ENCODE data around the gene STAB2. TPM values are rescaled to one million over a fixed set of nuclear protein-coding genes. Genes with fewer than 3 reads are reported as not detected.

STAB2 gene
- total RNA-seq, 4 donors from 2014 or later: 0.53 to 0.83 (median 0.69) TPM

GRCh38 chr12:103632554-103633216 is 45.6 kb downstream of the STAB2 start:
- Histone ChIP-seq H3K9me3 (no peaks in the 10 kb centered on the region), H3K4me3 (no peak overlapping the region), H3K36me3 (no peaks in the 10 kb centered on the region), H3K27me3 (no peaks in the 10 kb centered on the region), H3K27ac (no peak overlapping the region), H3K4me1 (no peaks in the 10 kb centered on the region)
- TF ChIP-seq CTCF (IDR thresholded peaks at IDR 0.05) (peak in 4 of 6 experiments; percentile 34 to 79 (median 67)), POLR2A (IDR thresholded peaks at IDR 0.05) (no peak)
- peak in 2 of 3 donors; percentile 61 to 72 for DNase-seq

GRCh38 chr12:103634732-103635131 is 47.7 kb downstream of the STAB2 start:
- Histone ChIP-seq H3K9me3 (no peaks in the 10 kb centered on the region), H3K27me3 (no peaks in the 10 kb centered on the region), H3K4me1 (no peaks in the 10 kb centered on the region), H3K4me3 (no peak overlapping the region), H3K36me3 (no peaks in the 10 kb centered on the region), H3K27ac (no peak overlapping the region)
- DNase-seq: no peak
- TF ChIP-seq CTCF (IDR thresholded peaks at IDR 0.05) (no peak), POLR2A (IDR thresholded peaks at IDR 0.05) (no peak)

DNA sequence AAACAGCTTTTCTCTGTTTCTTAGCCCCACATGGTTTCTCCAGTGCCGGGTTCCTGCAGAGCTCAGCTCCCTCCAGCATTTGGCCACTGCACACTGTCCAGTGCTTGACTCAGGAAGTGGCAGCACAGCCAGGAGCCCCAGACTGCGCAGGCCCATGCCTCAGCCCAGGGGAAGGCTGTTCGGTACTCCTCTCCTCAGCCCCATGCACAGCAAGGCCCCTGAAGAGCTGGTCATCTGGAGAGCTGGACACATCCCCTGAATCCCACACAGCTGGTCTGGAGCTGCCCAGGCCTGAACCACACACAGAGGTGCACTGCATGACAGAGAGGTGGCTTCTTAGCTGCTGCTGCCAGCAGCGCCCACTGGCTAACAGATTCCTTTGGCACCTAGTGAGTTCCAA is 48.3 kb downstream of the STAB2 start:
- H3K36me3 ChIP-seq: no peaks in the 10 kb centered on the region
- H3K9me3 ChIP-seq: no peaks in the 10 kb centered on the region
- no peak for DNase-seq
- H3K4me3 ChIP-seq: no peak overlapping the region
- no peaks in the 10 kb centered on the region for H3K27me3 ChIP-seq
- no peaks in the 10 kb centered on the region for H3K4me1 ChIP-seq
- TF ChIP-seq POLR2A (IDR thresholded peaks at IDR 0.05) (no peak), CTCF (IDR thresholded peaks at IDR 0.05) (no peak)
- H3K27ac ChIP-seq: no peak overlapping the region

DNA sequence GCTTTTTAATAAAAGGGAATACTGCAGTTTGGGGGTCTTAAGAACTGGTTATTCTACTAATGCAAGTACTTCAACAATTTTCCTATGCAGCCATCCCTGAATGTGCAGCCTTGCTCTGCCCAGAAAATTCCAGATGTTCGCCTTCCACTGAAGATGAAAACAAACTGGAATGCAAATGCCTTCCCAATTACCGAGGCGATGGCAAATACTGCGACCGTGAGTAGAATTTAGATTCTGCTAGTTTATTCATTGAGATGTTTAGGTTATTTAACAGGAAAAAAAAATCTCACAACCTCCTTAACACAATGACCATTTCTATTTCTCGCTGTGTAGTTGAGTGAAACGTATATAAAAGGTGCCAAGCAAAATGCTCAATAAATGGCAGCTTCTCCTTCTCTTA is 49.9 kb downstream of the STAB2 start:
- H3K4me1 ChIP-seq: no peaks in the 10 kb centered on the region
- H3K27me3 ChIP-seq: no peaks in the 10 kb centered on the region
- H3K9me3 ChIP-seq: no peaks in the 10 kb centered on the region
- no peak for DNase-seq
- H3K4me3 ChIP-seq: no peak overlapping the region
- no peak overlapping the region for H3K27ac ChIP-seq
- TF ChIP-seq CTCF (IDR thresholded peaks at IDR 0.05): no peak
- no peak for TF ChIP-seq POLR2A (IDR thresholded peaks at IDR 0.05)
- no peaks in the 10 kb centered on the region for H3K36me3 ChIP-seq

- no peak for DNase-seq
- no peak for TF ChIP-seq CTCF (IDR thresholded peaks at IDR 0.05)
- TF ChIP-seq POLR2A (IDR thresholded peaks at IDR 0.05): no peak
- H3K27me3 ChIP-seq: no peaks in the 10 kb centered on the region
- no peak overlapping the region for H3K4me3 ChIP-seq
- no peaks in the 10 kb centered on the region for H3K9me3 ChIP-seq
- no peaks in the 10 kb centered on the region for H3K4me1 ChIP-seq
- H3K36me3 ChIP-seq: no peaks in the 10 kb centered on the region
- no peak overlapping the region for H3K27ac ChIP-seq
Measured at GRCh38 chr12:103637429-103637828, 50.4 kb downstream of the STAB2 start.

DNA sequence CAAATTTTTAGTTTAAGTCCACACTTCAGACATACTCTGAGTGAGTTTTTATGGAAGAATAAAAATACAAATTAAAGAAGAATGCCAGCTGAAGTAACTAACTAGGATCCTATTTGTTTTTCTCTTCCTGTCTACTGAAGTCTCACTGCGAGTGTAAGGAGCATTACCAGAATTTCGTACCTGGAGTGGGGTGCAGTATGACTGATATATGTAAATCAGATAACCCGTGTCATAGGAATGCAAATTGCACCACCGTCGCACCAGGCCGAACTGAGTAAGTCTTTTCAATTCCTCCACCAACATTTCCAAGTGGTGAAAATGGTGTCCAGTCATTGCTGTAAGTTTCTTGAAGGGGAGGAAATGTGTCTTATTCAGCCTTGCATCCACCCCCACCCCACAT is 52.9 kb downstream of the STAB2 start:
- no peaks in the 10 kb centered on the region for H3K4me1 ChIP-seq
- no peaks in the 10 kb centered on the region for H3K9me3 ChIP-seq
- TF ChIP-seq POLR2A (IDR thresholded peaks at IDR 0.05): no peak
- TF ChIP-seq CTCF (IDR thresholded peaks at IDR 0.05): no peak
- no peak for DNase-seq
- H3K36me3 ChIP-seq: no peaks in the 10 kb centered on the region
- H3K27ac ChIP-seq: no peak overlapping the region
- H3K27me3 ChIP-seq: no peaks in the 10 kb centered on the region
- no peak overlapping the region for H3K4me3 ChIP-seq
